T-helper 2 cell treated with Interferon-gamma antibody and Interleukin-4, amounts not matched to agents 100 ng/mL and 5 ng/mL, for 36 hours (primary cell): Measurements from ENCODE around the gene NOTUM. TPM values are rescaled to one million over a fixed set of nuclear protein-coding genes. Genes with fewer than 3 reads are reported as not detected.
"Not testable (repeated sequence)": the region's sequence is repeated elsewhere in the genome, so short reads cannot be mapped to it uniquely, and the experiment has no call there.

Experiments used
- intact Hi-C: fragments of 100-400 bp; cut with micrococcal nuclease; formaldehyde crosslinking; loops from one replicate; pipeline ENCODE4 v1.15.1; 2023
- total RNA-seq: library from RNA; stranded (reverse); gene quantifications from 2 replicates; pipeline ENCODE4 v1.2.3, GENCODE V29; 2022

NOTUM gene
- total RNA-seq, 1 donor from 2014 or later = 0.48 TPM

DNA sequence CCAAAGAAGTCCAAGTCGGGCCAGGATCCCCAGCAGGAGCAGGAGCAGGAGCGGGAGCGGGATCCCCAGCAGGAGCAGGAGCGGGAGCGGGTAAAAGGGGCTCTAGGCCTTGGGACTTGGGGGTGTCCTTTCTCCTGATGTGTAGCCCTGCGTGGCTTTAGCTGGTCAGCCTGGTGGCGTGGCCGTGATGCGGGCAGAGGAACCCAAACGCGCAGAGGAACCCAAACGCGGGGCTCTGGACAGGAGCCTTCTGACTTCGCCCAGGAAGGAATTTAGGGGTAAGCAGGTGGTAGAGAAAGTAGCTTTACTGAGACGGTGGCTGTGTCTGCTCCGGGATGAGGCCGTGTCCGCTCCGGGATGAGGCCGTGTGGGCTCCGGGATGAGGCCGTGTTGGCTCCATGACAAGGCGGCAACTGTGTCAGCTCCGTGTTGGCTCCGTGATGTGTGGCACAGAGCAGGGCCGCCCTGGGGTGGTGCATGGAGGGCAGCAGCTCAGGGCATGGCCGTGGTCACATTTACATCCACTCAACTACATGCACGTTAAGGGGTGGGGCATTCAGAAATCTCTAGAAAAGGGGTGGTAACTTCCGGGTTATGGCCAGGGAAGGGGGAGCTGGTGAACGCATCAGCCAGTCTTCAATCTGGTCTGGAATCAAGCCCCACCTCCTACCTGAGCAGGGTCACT lies 35.9 kb upstream of the NOTUM start:
- intact Hi-C loops = no loop called here

DNA sequence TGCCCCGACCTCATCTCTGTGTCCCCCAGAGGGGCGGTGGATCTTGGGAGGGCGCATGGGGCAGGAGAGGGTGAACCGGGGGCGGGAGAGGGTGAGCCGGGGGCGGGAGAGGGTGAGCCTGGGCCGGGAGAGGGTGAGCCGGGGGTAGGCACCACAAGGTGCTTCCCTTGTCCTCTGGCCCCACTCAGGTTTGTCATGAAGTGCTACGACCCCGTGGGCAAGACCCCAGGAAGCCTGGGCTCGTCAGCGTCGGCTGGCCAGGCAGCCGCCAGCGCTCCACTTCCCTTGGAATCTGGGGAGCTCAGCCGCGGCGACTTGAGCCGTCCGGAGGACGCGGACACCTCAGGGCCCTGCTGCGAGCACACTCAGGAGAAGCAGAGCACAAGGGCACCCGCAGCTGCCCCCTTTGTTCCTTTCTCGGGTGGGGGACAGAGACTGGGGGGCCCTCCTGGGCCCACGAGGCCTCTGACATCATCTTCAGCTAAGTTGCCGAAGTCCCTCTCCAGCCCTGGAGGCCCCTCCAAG lies 35.3 kb upstream of the NOTUM start:
- intact Hi-C loops = no loop called here

GRCh38 chr17:81995463-81996231 lies 34.7 kb upstream of the NOTUM start:
- intact Hi-C loops = no loop called here

DNA sequence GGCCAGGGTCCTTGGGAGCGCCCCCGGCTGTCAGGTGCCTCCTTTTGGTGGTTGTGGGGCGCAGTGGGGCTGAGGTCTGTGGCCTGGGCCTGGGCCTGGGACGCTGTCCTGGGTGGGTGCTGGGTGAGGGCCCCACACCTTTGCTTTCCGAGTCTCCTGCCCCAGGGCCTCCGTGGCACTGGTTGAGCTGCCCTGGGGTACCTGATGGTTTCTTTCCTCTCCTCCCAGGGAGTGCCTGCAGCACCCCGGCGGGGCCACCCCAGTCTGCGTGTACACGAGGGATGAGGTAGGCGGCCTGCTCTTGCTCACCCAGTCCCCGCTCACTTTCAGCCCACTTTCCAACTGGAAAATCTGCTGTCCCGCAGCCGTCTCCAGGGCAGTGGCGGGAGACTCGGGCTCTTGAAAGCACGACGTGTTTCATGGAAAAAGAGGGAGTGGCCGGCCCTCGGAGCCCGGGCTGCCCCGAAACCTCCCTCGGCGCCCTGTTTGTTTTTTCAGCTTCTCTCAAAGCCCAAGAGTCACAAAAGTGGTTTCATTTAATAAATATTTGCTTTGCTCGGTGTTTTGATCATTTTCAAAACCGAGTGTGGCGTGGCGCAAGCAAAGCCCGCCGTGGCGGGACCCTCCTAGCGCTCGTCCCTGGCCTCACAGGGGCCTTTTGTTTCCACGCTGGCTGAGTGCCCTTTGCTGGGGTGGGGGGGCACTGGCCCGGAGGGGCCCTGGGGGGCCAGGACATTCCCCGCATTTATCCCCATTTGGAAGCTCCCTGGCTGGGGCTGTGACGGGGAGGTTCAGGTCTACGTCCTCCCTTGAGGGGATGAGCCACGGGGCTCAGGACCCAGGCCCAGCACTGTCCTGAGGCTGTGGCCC lies 33.8 kb upstream of the NOTUM start:
- intact Hi-C loops = no loop called here

- intact Hi-C loops = no loop called here
Observed at GRCh38 chr17:81993729-81994592, 33.0 kb upstream of the NOTUM start.

DNA sequence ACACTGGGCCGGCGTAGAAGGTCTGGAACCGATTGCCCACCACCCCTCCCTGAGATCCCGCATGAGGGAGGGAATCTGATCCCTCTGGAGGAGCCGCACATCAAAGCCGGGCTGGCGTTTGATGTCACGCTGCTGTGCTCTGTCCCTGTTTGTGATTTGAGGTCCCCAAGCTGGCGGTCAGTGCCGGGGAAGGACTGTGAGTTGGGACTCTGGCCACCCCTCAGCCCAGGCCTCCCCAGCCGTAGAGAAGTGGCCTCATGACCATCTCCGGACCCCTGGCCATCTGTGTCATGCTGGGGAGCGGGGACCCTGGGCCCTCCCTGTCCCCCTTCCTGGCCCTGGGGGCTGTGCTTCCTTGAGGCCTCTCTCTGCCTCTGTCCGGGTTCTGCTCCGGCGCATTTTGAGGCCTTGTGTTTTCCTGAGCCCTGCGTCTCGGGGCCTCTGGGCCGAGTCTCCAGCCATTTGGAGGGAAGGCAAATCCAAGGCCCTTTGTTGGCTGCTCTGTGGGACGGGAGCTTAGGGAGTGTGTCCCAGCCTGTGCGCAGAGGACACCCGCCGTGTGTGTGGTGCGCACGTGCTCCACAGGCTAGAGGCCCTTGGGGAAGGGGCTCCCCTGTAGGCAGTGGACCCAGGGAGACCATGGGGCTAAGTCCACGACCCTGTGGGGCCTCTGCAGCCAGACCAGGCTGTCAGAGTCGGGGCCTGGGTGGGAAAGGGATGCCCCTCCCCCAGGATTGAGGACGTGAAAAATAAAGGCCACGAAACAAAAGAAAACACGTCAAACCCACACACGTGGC lies 31.5 kb upstream of the NOTUM start:
- intact Hi-C loops = no loop called here

GRCh38 chr17:81991684-81992305 lies 30.8 kb upstream of the NOTUM start:
- intact Hi-C loops = no loop called here

GRCh38 chr17:81990836-81991683 lies 30.1 kb upstream of the NOTUM start:
- intact Hi-C loops = no loop called here

- intact Hi-C loops = no loop called here
Observed at GRCh38 chr17:81987161-81987770, 26.3 kb upstream of the NOTUM start.

DNA sequence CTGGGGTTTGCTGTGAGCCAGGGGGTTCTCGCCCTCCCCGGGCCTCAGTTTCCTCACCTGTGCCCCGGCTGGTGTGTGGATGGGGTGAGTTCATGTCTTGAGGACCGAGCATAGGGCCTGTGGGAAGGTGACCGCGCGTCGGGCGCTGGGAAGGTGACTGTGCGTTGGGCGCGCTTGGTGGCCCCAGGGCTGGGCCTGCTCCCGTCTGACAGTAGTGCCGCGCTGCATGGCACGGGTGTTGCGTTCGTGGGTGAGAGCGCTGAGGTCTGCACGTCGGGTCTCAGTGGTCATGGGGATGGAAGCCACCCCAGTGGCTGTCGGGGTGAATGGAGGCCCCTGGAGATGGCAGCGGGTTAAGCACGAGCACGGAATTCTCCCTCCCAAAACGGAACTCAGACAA lies 25.6 kb upstream of the NOTUM start:
- intact Hi-C loops = no loop called here

- intact Hi-C loops = no loop called here
Observed at GRCh38 chr17:81984773-81985410, 23.9 kb upstream of the NOTUM start.

GRCh38 chr17:81983639-81984373 lies 22.8 kb upstream of the NOTUM start:
- intact Hi-C loops = no loop called here

DNA sequence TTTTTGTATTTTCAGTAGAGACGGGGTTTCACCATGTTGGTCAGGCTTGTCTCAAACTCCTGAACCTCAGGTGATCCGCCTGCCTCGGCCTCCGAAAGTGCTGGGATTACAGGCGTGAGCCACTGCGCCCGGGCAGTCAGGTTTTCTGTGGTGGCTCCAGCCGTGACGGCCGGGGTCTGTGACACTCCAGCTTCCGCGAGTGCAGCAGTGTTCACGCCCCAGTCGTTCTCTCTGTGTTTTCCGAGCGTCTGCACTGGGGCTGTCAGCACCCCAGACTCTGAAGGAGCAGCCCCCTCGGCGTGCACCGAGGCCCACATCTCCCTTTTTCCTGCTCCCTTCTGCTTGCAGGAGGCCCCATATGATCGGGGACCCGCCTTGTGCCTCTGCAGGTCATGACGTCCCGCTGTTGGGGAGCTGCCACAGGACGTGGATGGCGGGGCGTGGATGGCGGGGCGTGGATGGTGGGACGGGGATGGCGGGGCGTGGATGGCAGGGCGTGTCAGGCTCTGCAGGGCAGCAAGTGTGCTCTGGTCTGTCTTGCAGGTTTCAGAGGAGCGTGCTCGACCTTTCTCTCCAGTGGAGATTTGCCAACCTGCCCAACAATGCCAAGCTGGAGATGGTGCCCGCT lies 22.1 kb upstream of the NOTUM start:
- intact Hi-C loops = no loop called here

- intact Hi-C loops = not testable (repeated sequence)
Observed at GRCh38 chr17:81981511-81981910, 20.5 kb upstream of the NOTUM start.

- intact Hi-C loops = no loop called here
Observed at GRCh38 chr17:81980707-81981343, 19.8 kb upstream of the NOTUM start.

GRCh38 chr17:81980122-81980521 lies 19.1 kb upstream of the NOTUM start:
- intact Hi-C loops = no loop called here
